ENCODE measurements around the gene TMEM170B.

Gene TMEM170B

DNA sequence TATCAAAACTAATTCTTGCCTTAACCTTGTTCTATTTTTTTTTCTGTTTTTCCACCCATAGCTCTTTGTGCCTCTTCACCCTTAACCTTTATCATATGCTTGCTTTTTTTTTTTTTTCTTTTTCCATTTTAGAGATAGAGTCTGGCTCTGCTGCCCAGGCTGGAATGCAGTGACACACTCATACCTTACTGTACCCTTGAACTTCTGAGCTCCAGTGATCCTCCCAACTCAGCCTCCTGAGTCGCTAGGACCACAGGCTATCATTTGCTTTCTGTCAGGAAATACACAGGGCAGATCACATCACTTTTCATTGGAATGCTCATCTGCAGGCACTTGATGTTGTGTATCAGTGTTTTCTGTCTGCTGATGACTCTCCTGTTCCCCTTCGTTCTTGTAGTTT, 33.5 kb downstream of the TMEM170B start:
- TF ChIP-seq Cebpa-rat (IDR thresholded peaks at IDR 0.05) = no peak
- Histone ChIP-seq H3K4me1 (no peaks in the 10 kb centered on the region), H3K9me3 (no peaks in the 10 kb centered on the region), H3K4me3 (no peak overlapping the region), H3K4me2 (no peak overlapping the region), H3K27me3 (no peaks in the 10 kb centered on the region), H3K36me3 (peaks cover 10% of the 10 kb centered on the region; the same call in 1 of the 2 replicates), H3K9ac (no peak overlapping the region), H4K20me1 (no peaks in the 10 kb centered on the region), H3K27ac (no peak overlapping the region)

GRCh38 chr6:11575408-11576033, 38.0 kb downstream of the TMEM170B start:
- Histone ChIP-seq H3K4me1 (no peaks in the 10 kb centered on the region), H3K36me3 (no peaks in the 10 kb centered on the region), H3K4me2 (no peak overlapping the region), H3K9me3 (no peaks in the 10 kb centered on the region), H3K27ac (no peak overlapping the region), H3K9ac (no peak overlapping the region), H4K20me1 (no peaks in the 10 kb centered on the region), H3K4me3 (no peak overlapping the region), H3K27me3 (no peaks in the 10 kb centered on the region)
- no peak; the same call in 1 of the 2 replicates for TF ChIP-seq Cebpa-rat (IDR thresholded peaks at IDR 0.05)

GRCh38 chr6:11580686-11581405, 43.3 kb downstream of the TMEM170B start:
- Histone ChIP-seq H3K4me1 (no peaks in the 10 kb centered on the region), H4K20me1 (no peaks in the 10 kb centered on the region), H3K27ac (no peak overlapping the region), H3K9me3 (no peaks in the 10 kb centered on the region), H3K36me3 (no peaks in the 10 kb centered on the region), H3K4me3 (no peak overlapping the region), H3K9ac (no peak overlapping the region), H3K27me3 (no peaks in the 10 kb centered on the region), H3K4me2 (no peak overlapping the region)
- TF ChIP-seq Cebpa-rat (IDR thresholded peaks at IDR 0.05) = no peak

GRCh38 chr6:11584244-11584643, 46.7 kb downstream of the TMEM170B start:
- H3K4me3 ChIP-seq = no peak overlapping the region
- no peak overlapping the region for H3K9ac ChIP-seq
- no peak overlapping the region for H3K4me2 ChIP-seq
- no peak overlapping the region for H3K27ac ChIP-seq
- no peaks in the 10 kb centered on the region for H3K4me1 ChIP-seq
- no peak; the same call in 1 of the 2 replicates for TF ChIP-seq Cebpa-rat (IDR thresholded peaks at IDR 0.05)
- no peaks in the 10 kb centered on the region for H3K27me3 ChIP-seq
- H3K36me3 ChIP-seq = no peaks in the 10 kb centered on the region
- no peaks in the 10 kb centered on the region for H3K9me3 ChIP-seq
- no peaks in the 10 kb centered on the region for H4K20me1 ChIP-seq

GRCh38 chr6:11585426-11586016, 48.0 kb downstream of the TMEM170B start:
- H3K9ac ChIP-seq = no peak overlapping the region
- H3K4me3 ChIP-seq = no peak overlapping the region
- no peak overlapping the region for H3K27ac ChIP-seq
- TF ChIP-seq Cebpa-rat (IDR thresholded peaks at IDR 0.05) = no peak
- H3K36me3 ChIP-seq = no peaks in the 10 kb centered on the region
- H4K20me1 ChIP-seq = no peaks in the 10 kb centered on the region
- H3K4me2 ChIP-seq = no peak overlapping the region
- H3K27me3 ChIP-seq = no peaks in the 10 kb centered on the region
- no peaks in the 10 kb centered on the region for H3K9me3 ChIP-seq
- no peaks in the 10 kb centered on the region for H3K4me1 ChIP-seq

DNA sequence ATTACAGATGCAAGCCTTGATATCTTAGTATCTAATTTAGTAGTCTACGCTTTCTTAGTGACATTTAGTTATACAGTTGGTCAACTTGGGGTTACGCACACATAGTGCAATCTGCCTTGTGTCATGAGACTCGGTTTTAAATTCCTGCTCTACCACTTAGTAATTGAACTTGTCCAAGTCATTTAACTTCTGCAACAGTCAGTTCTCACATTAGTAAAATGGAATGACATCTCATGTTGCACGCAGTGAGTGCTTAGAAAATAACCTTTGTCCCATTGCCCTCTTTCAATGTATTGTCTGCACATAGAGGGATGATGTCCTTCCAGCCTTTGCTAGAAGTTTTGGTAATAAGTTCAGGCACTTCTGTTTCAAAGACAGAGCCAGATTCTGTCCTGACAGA, 48.6 kb downstream of the TMEM170B start:
- no peaks in the 10 kb centered on the region for H4K20me1 ChIP-seq
- no peaks in the 10 kb centered on the region for H3K36me3 ChIP-seq
- H3K27me3 ChIP-seq = no peaks in the 10 kb centered on the region
- H3K9me3 ChIP-seq = no peaks in the 10 kb centered on the region
- H3K4me1 ChIP-seq = no peaks in the 10 kb centered on the region
- no peak for TF ChIP-seq Cebpa-rat (IDR thresholded peaks at IDR 0.05)
- no peak overlapping the region for H3K27ac ChIP-seq
- no peak overlapping the region for H3K4me2 ChIP-seq
- H3K9ac ChIP-seq = no peak overlapping the region
- H3K4me3 ChIP-seq = no peak overlapping the region

DNA sequence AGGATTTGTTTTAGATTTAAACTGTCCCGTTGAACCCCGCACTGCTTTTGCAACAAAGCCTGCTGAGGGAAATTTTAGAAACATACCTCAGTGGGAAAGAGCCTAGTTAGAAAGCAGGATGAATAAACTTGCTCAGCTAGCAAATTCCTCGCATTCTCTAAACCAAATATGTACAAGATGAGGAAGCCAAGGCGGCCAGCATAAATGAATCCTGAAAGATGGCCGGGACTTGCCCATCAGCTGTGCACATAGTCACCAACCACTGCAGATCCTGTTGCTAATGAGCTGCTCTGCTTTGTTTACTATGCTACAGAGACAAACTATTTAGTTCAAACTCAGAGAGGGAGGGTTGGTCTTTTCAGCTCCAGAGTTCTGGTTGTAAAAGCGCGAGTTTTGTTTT, 49.0 kb downstream of the TMEM170B start:
- H3K36me3 ChIP-seq = no peaks in the 10 kb centered on the region
- no peaks in the 10 kb centered on the region for H3K27me3 ChIP-seq
- H3K9me3 ChIP-seq = no peaks in the 10 kb centered on the region
- no peak overlapping the region for H3K4me2 ChIP-seq
- no peak overlapping the region for H3K4me3 ChIP-seq
- no peak for TF ChIP-seq Cebpa-rat (IDR thresholded peaks at IDR 0.05)
- no peaks in the 10 kb centered on the region for H4K20me1 ChIP-seq
- no peaks in the 10 kb centered on the region for H3K4me1 ChIP-seq
- no peak overlapping the region for H3K27ac ChIP-seq
- H3K9ac ChIP-seq = no peak overlapping the region

- no peak overlapping the region for H3K4me3 ChIP-seq
- no peak overlapping the region for H3K9ac ChIP-seq
- H3K27me3 ChIP-seq = no peaks in the 10 kb centered on the region
- H3K36me3 ChIP-seq = no peaks in the 10 kb centered on the region
- no peaks in the 10 kb centered on the region for H4K20me1 ChIP-seq
- TF ChIP-seq Cebpa-rat (IDR thresholded peaks at IDR 0.05) = no peak
- H3K27ac ChIP-seq = no peak overlapping the region
- H3K9me3 ChIP-seq = no peaks in the 10 kb centered on the region
- H3K4me1 ChIP-seq = no peaks in the 10 kb centered on the region
- H3K4me2 ChIP-seq = no peak overlapping the region
Measured at GRCh38 chr6:11589261-11589660, 51.7 kb downstream of the TMEM170B start.

DNA sequence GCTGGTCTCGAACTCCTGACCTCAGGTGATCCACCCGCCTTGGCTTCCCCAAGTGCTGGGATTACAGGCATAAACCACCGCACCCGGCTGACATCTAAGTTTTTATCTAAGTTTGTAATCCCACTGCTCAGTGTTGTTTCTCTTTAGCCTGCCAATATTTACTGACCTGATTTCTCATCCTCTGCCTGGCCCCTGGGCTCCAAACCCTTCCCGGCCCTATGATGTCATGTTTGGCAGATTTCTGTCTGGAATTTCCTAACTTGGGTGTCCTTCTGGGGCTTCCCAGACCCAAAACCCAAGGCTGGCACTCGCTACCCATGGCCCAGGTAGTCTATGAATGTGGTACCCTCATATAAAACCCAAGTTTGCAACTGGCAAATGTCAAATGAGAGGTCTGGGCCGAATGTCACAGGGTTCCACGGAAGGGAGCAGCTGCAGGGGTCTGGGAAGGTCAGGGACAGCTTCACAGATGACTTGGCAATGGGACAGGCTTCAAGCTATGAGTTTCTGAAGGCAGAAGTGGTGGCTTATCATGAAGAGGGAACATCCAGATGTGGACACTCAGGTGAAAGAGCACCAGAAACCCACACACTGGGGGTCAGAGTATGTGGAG, 54.9 kb downstream of the TMEM170B start:
- TF ChIP-seq Cebpa-rat (IDR thresholded peaks at IDR 0.05) = no peak
- H3K4me3 ChIP-seq = no peak overlapping the region
- no peaks in the 10 kb centered on the region for H3K36me3 ChIP-seq
- H3K27ac ChIP-seq = no peak overlapping the region
- H3K9me3 ChIP-seq = no peaks in the 10 kb centered on the region
- H3K27me3 ChIP-seq = no peaks in the 10 kb centered on the region
- no peak overlapping the region for H3K4me2 ChIP-seq
- H4K20me1 ChIP-seq = no peaks in the 10 kb centered on the region
- H3K9ac ChIP-seq = no peak overlapping the region
- peaks cover 1% of the 10 kb centered on the region; the same call in 1 of the 2 replicates for H3K4me1 ChIP-seq

- Histone ChIP-seq H3K4me3 (no peak overlapping the region), H3K27me3 (no peaks in the 10 kb centered on the region), H4K20me1 (no peaks in the 10 kb centered on the region), H3K36me3 (no peaks in the 10 kb centered on the region), H3K9me3 (no peaks in the 10 kb centered on the region), H3K9ac (no peak overlapping the region), H3K27ac (no peak overlapping the region), H3K4me1 (peaks cover 8% of the 10 kb centered on the region; the same call in 1 of the 2 replicates), H3K4me2 (no peak overlapping the region)
- no peak for TF ChIP-seq Cebpa-rat (IDR thresholded peaks at IDR 0.05)
Measured at GRCh38 chr6:11593096-11593495, 55.5 kb downstream of the TMEM170B start.
